Globus pallidus (tissue), 1 donor: Measurements from ENCODE around the gene INO80.
"Not testable (repeated sequence)": the region's sequence is repeated elsewhere in the genome, so short reads cannot be mapped to it uniquely, and the experiment has no call there.

Experiments used
- DNase-seq: peaks from one replicate; pipeline ENCODE4 v3.0.0-alpha.2; 2015; ENCODE audit warnings: low spot score

The INO80 gene

GRCh38 chr15:41121951-41122350, 5.9 kb upstream of the INO80 start:
- no peak for DNase-seq

GRCh38 chr15:41116962-41117252, 827 bp upstream of the INO80 start:
- no peak for DNase-seq

DNA sequence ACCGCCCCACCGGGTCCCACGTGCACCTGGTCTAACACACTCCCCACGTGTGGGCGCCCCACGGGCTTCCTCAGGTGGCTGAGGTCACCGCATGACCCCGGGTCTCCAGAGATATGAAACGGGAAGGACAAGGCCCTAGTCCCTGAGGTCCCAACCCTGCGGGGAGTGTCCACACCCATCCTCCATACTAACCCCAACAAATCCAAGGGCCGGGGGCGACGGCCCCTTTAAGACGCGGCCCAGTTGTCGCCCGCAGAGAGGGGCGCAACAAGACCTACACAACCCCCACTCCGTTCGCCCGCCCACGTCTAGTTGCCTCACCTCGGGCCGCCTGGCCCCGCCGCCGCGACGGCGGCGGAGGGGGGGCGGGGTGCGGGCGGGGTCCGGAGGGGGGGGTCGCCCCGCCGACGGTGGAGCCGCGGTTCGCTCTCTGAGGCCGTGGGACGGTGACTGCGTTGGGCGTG, 396 bp downstream of the INO80 start:
- DNase-seq = peak; percentile 43

DNA sequence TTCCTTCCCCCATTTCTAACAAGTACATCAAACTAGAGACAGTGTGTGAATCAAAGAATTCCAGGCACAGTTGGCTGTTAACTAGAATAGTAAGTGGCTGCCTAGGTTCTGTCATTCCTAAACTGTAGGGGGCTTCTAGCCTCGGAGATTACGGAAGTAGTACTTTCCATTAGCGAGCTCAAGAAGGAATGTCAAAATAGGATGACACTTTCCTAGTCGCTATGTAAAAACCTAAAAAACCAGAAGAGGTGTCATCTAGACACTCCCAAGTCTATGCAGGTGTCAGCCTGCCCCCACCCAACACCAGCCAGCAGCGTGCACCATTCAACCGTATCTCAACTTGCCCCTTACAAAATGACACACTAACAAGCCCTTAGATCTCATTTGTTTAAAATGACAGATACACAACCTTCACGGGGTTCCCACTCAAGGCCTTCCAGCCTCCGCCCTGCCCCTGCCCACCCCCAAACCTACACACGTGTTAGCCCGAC, 874 bp downstream of the INO80 start:
- DNase-seq = peak; percentile 18

- no peak for DNase-seq
Observed at GRCh38 chr15:41106947-41107346, 9.1 kb downstream of the INO80 start.

- DNase-seq = no peak
Observed at GRCh38 chr15:41105348-41106334, 10.4 kb downstream of the INO80 start.

GRCh38 chr15:41104234-41104633, 11.8 kb downstream of the INO80 start:
- no peak for DNase-seq

DNA sequence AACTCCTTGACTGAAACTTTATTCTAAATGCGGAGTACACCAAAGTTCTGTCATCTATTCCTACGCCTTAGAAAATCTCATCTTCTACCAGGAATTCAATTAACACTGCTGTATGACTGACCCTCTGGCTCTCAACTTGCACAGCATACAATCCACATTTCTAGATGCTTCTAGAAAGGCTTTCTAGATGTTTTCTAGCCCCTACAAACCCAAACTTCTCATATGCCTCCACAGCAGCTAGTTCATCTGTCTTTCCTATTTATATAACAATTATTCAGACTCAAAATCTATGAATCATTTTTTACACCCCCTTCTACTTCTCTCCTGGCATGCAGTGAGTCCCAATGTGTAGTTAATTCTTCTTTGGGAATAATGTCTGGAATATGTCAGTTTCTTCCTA, 13.2 kb downstream of the INO80 start:
- DNase-seq = no peak

- no peak for DNase-seq
Observed at GRCh38 chr15:41096178-41096577, 19.9 kb downstream of the INO80 start.

DNA sequence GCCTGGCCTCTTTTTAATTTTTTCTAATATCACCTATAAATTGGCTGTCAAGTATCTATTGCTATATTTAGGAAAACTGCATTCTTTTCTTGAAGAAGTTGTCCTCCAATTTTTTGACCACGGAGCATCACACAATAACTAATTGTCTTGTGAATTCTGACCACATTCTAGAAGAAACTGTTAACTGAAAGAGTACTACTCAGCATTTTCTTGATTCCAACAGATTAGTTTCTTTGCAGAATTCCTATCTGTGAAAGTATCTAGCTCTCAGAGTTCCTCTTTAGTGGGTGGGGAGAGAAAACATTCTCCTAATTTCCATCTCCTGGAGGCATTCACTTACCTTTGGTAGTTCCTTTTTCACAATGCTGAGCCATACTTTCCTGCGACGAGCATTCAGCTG, 31.1 kb downstream of the INO80 start:
- no peak for DNase-seq

GRCh38 chr15:41080144-41080543, 35.9 kb downstream of the INO80 start:
- no peak for DNase-seq

GRCh38 chr15:41079717-41080116, 36.4 kb downstream of the INO80 start:
- no peak for DNase-seq

- not testable (repeated sequence) for DNase-seq
Observed at GRCh38 chr15:41078879-41079278, 37.2 kb downstream of the INO80 start.

DNA sequence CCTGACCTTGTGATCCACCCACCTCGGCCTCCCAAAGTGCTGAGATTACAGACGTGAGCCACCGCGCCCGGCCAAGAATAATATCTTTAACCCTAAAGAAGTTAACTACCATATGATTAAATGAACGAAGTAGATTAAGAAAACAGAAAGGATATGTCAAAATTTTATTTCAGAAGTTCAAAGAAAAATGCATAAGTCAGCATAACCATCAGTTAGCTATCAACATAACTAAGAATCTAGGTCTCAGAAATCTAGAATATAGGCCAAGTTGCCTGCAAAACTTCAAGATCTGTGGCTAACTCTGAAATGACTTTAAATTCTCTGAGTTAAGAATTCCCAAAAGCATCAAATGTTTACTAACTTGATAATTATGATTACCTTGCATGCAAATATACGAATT, 38.0 kb downstream of the INO80 start:
- no peak for DNase-seq

DNA sequence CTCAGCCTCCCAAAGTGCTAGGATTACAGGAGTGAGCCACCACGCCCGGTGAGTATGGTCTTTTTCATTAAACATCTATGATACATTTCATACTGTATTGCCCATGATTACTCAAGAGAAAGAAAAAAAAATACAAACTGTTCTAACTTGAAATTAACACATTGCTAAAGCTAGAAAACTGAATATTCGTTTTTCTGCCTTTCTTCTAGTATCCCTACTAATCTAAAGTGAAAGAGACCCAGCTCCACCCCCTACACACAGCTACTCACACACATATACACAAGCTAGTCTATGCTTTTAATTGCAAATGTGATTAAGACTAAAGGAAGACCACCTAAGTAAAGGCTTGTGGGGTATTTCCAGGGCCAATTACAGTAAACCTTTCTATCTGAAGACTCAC, 43.1 kb downstream of the INO80 start:
- no peak for DNase-seq

- DNase-seq = no peak
Observed at GRCh38 chr15:41072013-41072412, 44.1 kb downstream of the INO80 start.

- no peak for DNase-seq
Observed at GRCh38 chr15:41066516-41066915, 49.6 kb downstream of the INO80 start.

DNA sequence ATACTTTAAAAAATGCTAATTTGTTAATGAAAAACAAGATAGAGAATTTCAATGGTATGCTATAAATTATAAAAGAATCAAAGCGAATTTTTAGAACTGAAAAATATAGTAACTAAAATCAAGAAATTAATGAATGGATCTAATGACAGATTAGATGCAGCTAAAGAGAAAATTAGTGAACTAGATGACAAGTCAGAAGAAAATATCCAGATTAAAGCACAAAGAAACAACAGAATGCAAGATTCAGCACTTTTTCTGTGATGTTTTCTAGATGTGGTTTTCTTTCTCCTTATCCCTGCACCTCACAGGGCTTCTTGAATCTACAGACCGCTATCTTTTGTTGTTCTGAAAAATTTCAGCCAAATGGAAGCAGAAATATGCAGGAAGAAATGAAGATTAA, 54.4 kb downstream of the INO80 start:
- DNase-seq = no peak

GRCh38 chr15:41060505-41060904, 55.6 kb downstream of the INO80 start:
- no peak for DNase-seq

GRCh38 chr15:41056810-41057209, 59.3 kb downstream of the INO80 start:
- DNase-seq = no peak

- no peak for DNase-seq
Observed at GRCh38 chr15:41055706-41056105, 60.4 kb downstream of the INO80 start.

DNA sequence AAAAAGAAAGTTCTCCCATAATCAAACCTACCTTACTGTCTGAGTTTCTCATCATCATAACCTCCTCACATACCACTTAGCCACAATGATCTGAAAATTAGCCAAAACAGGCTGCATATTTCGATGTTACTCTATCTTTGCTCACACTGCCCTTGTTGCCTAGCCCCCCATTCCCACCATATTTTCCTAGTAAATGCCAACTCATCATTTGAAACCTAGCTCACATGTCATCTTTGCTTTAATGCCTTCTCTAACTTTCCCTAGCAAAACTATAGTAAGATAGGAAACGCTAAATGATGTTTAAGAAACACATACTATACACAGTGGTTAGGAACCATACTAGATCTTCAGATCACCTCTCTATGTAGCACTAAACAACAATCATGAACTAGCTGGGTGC, 64.9 kb downstream of the INO80 start:
- no peak for DNase-seq

- no peak for DNase-seq
Observed at GRCh38 chr15:41048852-41049251, 67.2 kb downstream of the INO80 start.

- DNase-seq = no peak
Observed at GRCh38 chr15:41048397-41048796, 67.7 kb downstream of the INO80 start.
